Hepatocyte (in vitro differentiated cells): ENCODE results near the gene CABP2. TPM values are rescaled to one million over a fixed set of nuclear protein-coding genes. Genes with fewer than 3 reads are reported as not detected.
A peak's percentile ranks its signal among the peaks of the same experiment; 100 is the strongest.
"Not testable (repeated sequence)": the region's sequence is repeated elsewhere in the genome, so short reads cannot be mapped to it uniquely, and the experiment has no call there.

Experiments used
- DNase-seq: peaks from one replicate; pipeline ENCODE4 v3.0.0-alpha.2; 2016; ENCODE audit warnings: low spot score
- H2AFZ ChIP-seq: fragments of 200-600 bp; sonication (generic); 2 replicates; pipeline ENCODE4 v1.6.0; 2016; ENCODE audit warnings: antibody characterized with exemption, mild to moderate bottlenecking
- H3K27ac ChIP-seq: fragments of 200-600 bp; sonication (generic); 2 replicates; pipeline ENCODE4 v1.5.1; 2016; ENCODE audit warnings: mild to moderate bottlenecking
- H3K27me3 ChIP-seq: fragments of 200-600 bp; sonication (generic); 2 replicates; pipeline ENCODE4 v1.6.1; 2016
- H3K36me3 ChIP-seq: fragments of 200-600 bp; sonication (generic); replicated peaks from 2 replicates; pipeline ENCODE4 v1.5.1; 2016; ENCODE audit warnings: low read depth; ENCODE audit not compliant: insufficient read depth
- H3K4me1 ChIP-seq: fragments of 200-600 bp; sonication (generic); 2 replicates; pipeline ENCODE4 v1.5.1; 2016; ENCODE audit warnings: mild to moderate bottlenecking, moderate library complexity; ENCODE audit not compliant: insufficient read depth
- H3K4me2 ChIP-seq: fragments of 200-600 bp; sonication (generic); 2 replicates; pipeline ENCODE4 v1.6.0; 2016
- H3K4me3 ChIP-seq: fragments of 200-600 bp; sonication (generic); 2 replicates; pipeline ENCODE4 v1.5.1; 2016; ENCODE audit warnings: mild to moderate bottlenecking
- H3K79me2 ChIP-seq: fragments of 200-600 bp; sonication (generic); 2 replicates; pipeline ENCODE4 v1.6.0; 2017; ENCODE audit warnings: mild to moderate bottlenecking
- H3K9me2 ChIP-seq: fragments of 200-600 bp; sonication (generic); replicated peaks from 2 replicates; pipeline ENCODE4 v1.6.0; 2017; ENCODE audit warnings: mild to moderate bottlenecking; ENCODE audit not compliant: insufficient read depth
- H3K9me3 ChIP-seq: fragments of 200-600 bp; sonication (generic); 2 replicates; pipeline ENCODE4 v1.5.1; 2016; ENCODE audit warnings: low read depth, mild to moderate bottlenecking
- H4K20me1 ChIP-seq: fragments of 200-600 bp; sonication (generic); 2 replicates; pipeline ENCODE4 v1.6.0; 2016; ENCODE audit warnings: mild to moderate bottlenecking; ENCODE audit not compliant: insufficient read depth, poor library complexity, severe bottlenecking
- EZH2 ChIP-seq: fragments of 200-600 bp; sonication (generic); IDR thresholded peaks from 2 replicates; pipeline ENCODE4 v1.6.1; 2016; ENCODE audit warnings: antibody characterized with exemption, mild to moderate bottlenecking, borderline replicate concordance
- EZH2phosphoT487 ChIP-seq: fragments of 200-600 bp; sonication (generic); IDR thresholded peaks from one replicate; pipeline ENCODE4 v1.6.1; 2018; ENCODE audit warnings: antibody characterized with exemption, mild to moderate bottlenecking, low read depth, moderate library complexity; ENCODE audit not compliant: unreplicated experiment, severe bottlenecking
- WGBS: methylation state at CpG from one replicate; pipeline ENCODE4 v1.1.6; 2016; ENCODE audit warnings: low lambda C conversion rate; ENCODE audit errors: missing lambda C conversion rate; 5-methylcytosine and 5-hydroxymethylcytosine counted together
- polyA plus RNA-seq: library from polyadenylated mRNA; unstranded; fragments of >200 nt; fragmentation: Nextera tagmentation; extraction: Ambion mirVana; gene quantifications from 2 replicates; pipeline ENCODE4 v1.2.1, GENCODE V29; 2016
- total RNA-seq: library from RNA; depleted of rRNA; stranded (reverse); fragments of >200 nt; gene quantifications from 2 replicates; pipeline ENCODE4 v1.2.3, GENCODE V29; 2014
- TF ChIP-seq, protein P1 (sequence below): fragments of 200-600 bp; sonication (generic); IDR thresholded peaks from 2 replicates; pipeline ENCODE4 v1.5.1; 2016; ENCODE audit warnings: antibody characterized with exemption, mild to moderate bottlenecking; ENCODE audit not compliant: poor library complexity

CABP2 gene
- total and polyA plus RNA-seq, 2 experiments from 2014 or later, result not detected

DNA sequence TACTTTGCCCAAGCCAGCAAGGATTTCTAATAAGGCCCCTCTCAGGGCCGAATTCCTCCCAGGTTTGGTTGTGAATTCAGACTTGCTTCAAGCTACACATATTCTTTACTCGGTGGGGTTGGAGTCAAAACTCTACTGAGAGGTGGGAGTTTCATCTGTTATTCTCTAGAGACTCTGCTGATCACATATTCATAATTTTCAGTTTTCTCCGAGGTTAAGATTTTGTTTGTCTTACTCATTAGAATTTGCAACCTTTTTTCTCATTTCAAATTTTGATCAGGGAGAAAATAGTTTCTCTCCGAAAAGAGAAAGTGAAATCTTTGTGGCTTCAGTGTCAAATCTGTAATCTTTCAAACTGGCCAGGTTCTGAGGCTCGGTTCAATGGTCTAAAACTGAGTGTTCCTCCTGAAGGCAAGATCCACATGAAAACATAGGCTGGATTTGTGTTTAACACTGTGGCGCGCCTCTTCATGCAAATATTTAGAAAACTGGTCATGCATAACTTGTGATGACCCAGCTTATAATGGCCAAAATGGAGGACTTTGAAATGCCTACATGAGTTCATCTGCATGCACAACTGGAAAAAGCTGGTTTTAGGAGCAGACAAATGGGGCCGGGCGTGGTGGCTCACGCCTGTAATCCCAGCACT is 38.8 kb upstream of the CABP2 start:
- WGBS, result 92% methylated on average over 10 of the region's 10 CpGs
- Histone ChIP-seq H2AFZ (no peak overlapping the region), H3K9me2 (no peaks in the 10 kb centered on the region), H3K4me1 (peaks cover 21% of the 10 kb centered on the region), H3K36me3 (no peaks in the 10 kb centered on the region), H3K4me3 (no peak overlapping the region), H4K20me1 (no peaks in the 10 kb centered on the region), H3K4me2 (no peak overlapping the region), H3K27ac (peak overlapping the region; percentile 89), H3K79me2 (no peaks in the 10 kb centered on the region), H3K9me3 (no peaks in the 10 kb centered on the region), H3K27me3 (no peaks in the 10 kb centered on the region)
- DNase-seq, result no peak
- TF ChIP-seq, protein P1, sequence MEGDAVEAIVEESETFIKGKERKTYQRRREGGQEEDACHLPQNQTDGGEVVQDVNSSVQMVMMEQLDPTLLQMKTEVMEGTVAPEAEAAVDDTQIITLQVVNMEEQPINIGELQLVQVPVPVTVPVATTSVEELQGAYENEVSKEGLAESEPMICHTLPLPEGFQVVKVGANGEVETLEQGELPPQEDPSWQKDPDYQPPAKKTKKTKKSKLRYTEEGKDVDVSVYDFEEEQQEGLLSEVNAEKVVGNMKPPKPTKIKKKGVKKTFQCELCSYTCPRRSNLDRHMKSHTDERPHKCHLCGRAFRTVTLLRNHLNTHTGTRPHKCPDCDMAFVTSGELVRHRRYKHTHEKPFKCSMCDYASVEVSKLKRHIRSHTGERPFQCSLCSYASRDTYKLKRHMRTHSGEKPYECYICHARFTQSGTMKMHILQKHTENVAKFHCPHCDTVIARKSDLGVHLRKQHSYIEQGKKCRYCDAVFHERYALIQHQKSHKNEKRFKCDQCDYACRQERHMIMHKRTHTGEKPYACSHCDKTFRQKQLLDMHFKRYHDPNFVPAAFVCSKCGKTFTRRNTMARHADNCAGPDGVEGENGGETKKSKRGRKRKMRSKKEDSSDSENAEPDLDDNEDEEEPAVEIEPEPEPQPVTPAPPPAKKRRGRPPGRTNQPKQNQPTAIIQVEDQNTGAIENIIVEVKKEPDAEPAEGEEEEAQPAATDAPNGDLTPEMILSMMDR, result no peak
- TF ChIP-seq EZH2phosphoT487, result no peak
- TF ChIP-seq EZH2, result no peak

GRCh38 chr11:67558084-67558772 is 35.0 kb upstream of the CABP2 start:
- Histone ChIP-seq H4K20me1 (no peaks in the 10 kb centered on the region), H3K27me3 (no peaks in the 10 kb centered on the region), H3K9me3 (no peaks in the 10 kb centered on the region), H3K27ac (peak overlapping the region; percentile 88), H3K4me1 (peaks cover 17% of the 10 kb centered on the region), H3K79me2 (no peaks in the 10 kb centered on the region), H3K4me3 (no peak overlapping the region), H2AFZ (peak overlapping the region; percentile 74), H3K36me3 (no peaks in the 10 kb centered on the region), H3K9me2 (no peaks in the 10 kb centered on the region), H3K4me2 (peak overlapping the region; percentile 63)
- DNase-seq, result no peak
- TF ChIP-seq EZH2, result no peak
- TF ChIP-seq EZH2phosphoT487, result no peak
- 69% methylated on average over 19 of the region's 19 CpGs for WGBS

GRCh38 chr11:67556244-67556643 is 33.0 kb upstream of the CABP2 start:
- DNase-seq, result no peak
- no peaks in the 10 kb centered on the region for H3K36me3 ChIP-seq
- 81% methylated on average over 3 of the region's 3 CpGs for WGBS
- H3K79me2 ChIP-seq, result no peaks in the 10 kb centered on the region
- no peak overlapping the region for H3K27ac ChIP-seq
- H3K9me3 ChIP-seq, result no peaks in the 10 kb centered on the region
- H3K4me3 ChIP-seq, result no peak overlapping the region
- TF ChIP-seq, protein P1, result no peak
- no peak for TF ChIP-seq EZH2
- no peak for TF ChIP-seq EZH2phosphoT487
- no peak overlapping the region for H3K4me2 ChIP-seq
- H3K4me1 ChIP-seq, result peaks cover 8% of the 10 kb centered on the region
- H3K27me3 ChIP-seq, result no peaks in the 10 kb centered on the region
- H4K20me1 ChIP-seq, result no peaks in the 10 kb centered on the region
- H3K9me2 ChIP-seq, result no peaks in the 10 kb centered on the region
- H2AFZ ChIP-seq, result no peak overlapping the region

DNA sequence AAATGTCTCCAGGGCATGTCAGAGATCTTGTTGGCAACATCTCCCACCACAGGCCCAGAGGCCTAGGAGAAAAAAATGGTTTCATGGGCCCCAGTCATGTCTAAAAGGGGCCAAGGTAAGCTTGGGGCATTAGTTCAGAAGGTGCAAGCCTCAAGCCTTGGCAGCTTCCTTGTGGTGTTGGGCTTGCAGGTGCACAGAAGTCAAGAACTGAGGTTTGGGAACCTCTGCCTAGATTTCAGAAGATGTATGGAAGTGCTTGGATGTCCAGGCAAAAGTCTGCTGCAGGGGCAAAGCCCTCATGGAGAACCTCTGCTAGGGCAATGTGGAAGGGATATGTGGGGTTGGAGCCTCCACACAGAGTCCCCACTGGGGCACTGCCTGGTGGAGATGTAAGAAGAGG is 28.5 kb upstream of the CABP2 start:
- not testable (repeated sequence) for H3K4me2 ChIP-seq, DNase-seq, H3K36me3 ChIP-seq, H3K4me3 ChIP-seq, H4K20me1 ChIP-seq, H3K9me3 ChIP-seq, H3K9me2 ChIP-seq, H3K27ac ChIP-seq, H3K27me3 ChIP-seq, H2AFZ ChIP-seq, H3K79me2 ChIP-seq, H3K4me1 ChIP-seq
